ENCODE measurements around the gene SND1.

SND1 gene

GRCh38 chr7:128100225-128100948 is 448.4 kb downstream of the SND1 start:
- Histone ChIP-seq H3K36me3 (ENCODE audit: control insufficient read depth, low read length) (peaks cover 7% of the 10 kb centered on the region; the same call in 1 of the 2 replicates), H3K4me2 (ENCODE audit: low read length) (no peak overlapping the region), H3K27me3 (ENCODE audit: control insufficient read depth, low read length) (no peaks in the 10 kb centered on the region), H3F3A (ENCODE audit: control insufficient read depth, insufficient read depth) (peaks cover 25% of the 10 kb centered on the region), H3K4me3 (ENCODE audit: low read length) (no peak overlapping the region), H3K9me2 (replicated peaks; ENCODE audit: control insufficient read depth, low read length) (no peaks in the 10 kb centered on the region), H3K4me1 (ENCODE audit: control insufficient read depth, low read length) (peaks cover 54% of the 10 kb centered on the region), H3K79me2 (ENCODE audit: control insufficient read depth, low read length) (no peaks in the 10 kb centered on the region), H3K9me3 (ENCODE audit: control insufficient read depth, insufficient read depth, low read length) (no peaks in the 10 kb centered on the region), H3K27ac (ENCODE audit: low read depth, low read length) (no peak overlapping the region), H4K20me1 (ENCODE audit: control insufficient read depth, insufficient read depth, low read depth, low read length) (no peaks in the 10 kb centered on the region)
- TF ChIP-seq CTCF (IDR thresholded peaks at IDR 0.05; ENCODE audit: low read depth, low read length, poor library complexity, severe bottlenecking) = no peak
- TF ChIP-seq EZH2phosphoT487 (IDR thresholded peaks at IDR 0.05; ENCODE audit: borderline replicate concordance, low read length) = no peak

- H3K9me2 ChIP-seq (replicated peaks; ENCODE audit: control insufficient read depth, low read length) = no peaks in the 10 kb centered on the region
- H3F3A ChIP-seq (ENCODE audit: control insufficient read depth, insufficient read depth) = peaks cover 26% of the 10 kb centered on the region
- H3K79me2 ChIP-seq (ENCODE audit: control insufficient read depth, low read length) = no peaks in the 10 kb centered on the region
- peak overlapping the region; percentile 23; the same call in 1 of the 2 replicates for H3K4me2 ChIP-seq (ENCODE audit: low read length)
- H3K4me3 ChIP-seq (ENCODE audit: low read length) = no peak overlapping the region
- H3K36me3 ChIP-seq (ENCODE audit: control insufficient read depth, low read length) = peaks cover under 1% of the 10 kb centered on the region; the same call in 1 of the 2 replicates
- peaks cover 54% of the 10 kb centered on the region for H3K4me1 ChIP-seq (ENCODE audit: control insufficient read depth, low read length)
- H3K27me3 ChIP-seq (ENCODE audit: control insufficient read depth, low read length) = no peaks in the 10 kb centered on the region
- no peak overlapping the region for H3K27ac ChIP-seq (ENCODE audit: low read depth, low read length)
- H4K20me1 ChIP-seq (ENCODE audit: control insufficient read depth, insufficient read depth, low read depth, low read length) = no peaks in the 10 kb centered on the region
- TF ChIP-seq CTCF (IDR thresholded peaks at IDR 0.05; ENCODE audit: low read depth, low read length, poor library complexity, severe bottlenecking) (no peak), EZH2phosphoT487 (IDR thresholded peaks at IDR 0.05; ENCODE audit: borderline replicate concordance, low read length) (no peak)
- no peaks in the 10 kb centered on the region for H3K9me3 ChIP-seq (ENCODE audit: control insufficient read depth, insufficient read depth, low read length)
These were observed 449.1 kb downstream of the SND1 start for GRCh38 chr7:128100949-128101713.

DNA sequence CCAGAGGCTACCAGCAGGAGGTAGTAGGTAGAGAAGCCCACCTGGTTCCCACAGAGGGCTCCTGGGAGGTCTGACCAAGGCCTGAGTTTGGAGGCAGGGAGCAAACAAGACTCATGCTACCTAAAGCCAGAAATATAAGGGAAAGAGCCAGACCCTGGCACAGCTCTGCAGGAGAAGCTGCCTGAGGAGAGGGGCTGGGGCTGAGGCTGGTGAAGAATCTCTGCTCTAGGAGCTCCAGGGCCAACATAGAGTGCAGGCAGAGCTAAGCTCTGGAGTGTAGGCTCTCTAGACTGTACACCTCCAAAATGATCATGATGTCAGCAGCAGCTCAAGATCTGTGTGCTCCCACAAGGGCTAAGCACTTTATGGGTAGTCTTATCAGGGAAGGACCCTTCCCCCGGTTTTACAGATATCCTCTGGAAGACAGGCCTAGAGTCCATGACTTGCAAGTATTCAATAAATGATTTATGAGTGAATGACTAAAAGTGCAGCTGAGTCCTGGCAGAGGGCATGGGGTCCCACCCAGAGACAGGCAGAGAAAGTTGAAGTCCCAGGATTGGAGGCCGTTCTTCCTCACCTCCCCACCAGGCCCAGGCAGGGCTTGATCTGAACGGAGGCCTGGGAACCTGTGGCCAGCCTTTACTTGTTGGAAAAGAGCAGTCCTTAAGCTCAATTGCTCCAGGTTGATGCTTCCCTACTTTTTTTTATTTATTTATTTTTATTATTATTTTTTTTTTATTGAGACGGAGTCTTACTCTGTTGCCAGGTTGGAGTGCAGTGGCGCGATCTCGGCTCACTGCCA is 450.7 kb downstream of the SND1 start:
- H3K79me2 ChIP-seq (ENCODE audit: control insufficient read depth, low read length) = no peaks in the 10 kb centered on the region
- H3K27ac ChIP-seq (ENCODE audit: low read depth, low read length) = no peak overlapping the region
- peaks cover 65% of the 10 kb centered on the region for H3K4me1 ChIP-seq (ENCODE audit: control insufficient read depth, low read length)
- H3F3A ChIP-seq (ENCODE audit: control insufficient read depth, insufficient read depth) = peaks cover 30% of the 10 kb centered on the region
- no peaks in the 10 kb centered on the region for H3K9me2 ChIP-seq (replicated peaks; ENCODE audit: control insufficient read depth, low read length)
- no peaks in the 10 kb centered on the region for H3K27me3 ChIP-seq (ENCODE audit: control insufficient read depth, low read length)
- H3K9me3 ChIP-seq (ENCODE audit: control insufficient read depth, insufficient read depth, low read length) = no peaks in the 10 kb centered on the region
- H3K4me3 ChIP-seq (ENCODE audit: low read length) = no peak overlapping the region
- H4K20me1 ChIP-seq (ENCODE audit: control insufficient read depth, insufficient read depth, low read depth, low read length) = no peaks in the 10 kb centered on the region
- TF ChIP-seq CTCF (IDR thresholded peaks at IDR 0.05; ENCODE audit: low read depth, low read length, poor library complexity, severe bottlenecking) (no peak), EZH2phosphoT487 (IDR thresholded peaks at IDR 0.05; ENCODE audit: borderline replicate concordance, low read length) (no peak)
- H3K4me2 ChIP-seq (ENCODE audit: low read length) = peak overlapping the region; percentile 23
- H3K36me3 ChIP-seq (ENCODE audit: control insufficient read depth, low read length) = no peaks in the 10 kb centered on the region
